GM21367 (cell line): ENCODE measurements around the gene EVPLL.
"Not testable (repeated sequence)": the region's sequence is repeated elsewhere in the genome, so short reads cannot be mapped to it uniquely, and the experiment has no call there.

Source experiments
- ATAC-seq: cut with Tn5 transposase; IDR thresholded peaks from one replicate; pipeline ENCODE4 v1.9.1; 2021; ENCODE audit not compliant: unreplicated experiment

EVPLL gene

DNA sequence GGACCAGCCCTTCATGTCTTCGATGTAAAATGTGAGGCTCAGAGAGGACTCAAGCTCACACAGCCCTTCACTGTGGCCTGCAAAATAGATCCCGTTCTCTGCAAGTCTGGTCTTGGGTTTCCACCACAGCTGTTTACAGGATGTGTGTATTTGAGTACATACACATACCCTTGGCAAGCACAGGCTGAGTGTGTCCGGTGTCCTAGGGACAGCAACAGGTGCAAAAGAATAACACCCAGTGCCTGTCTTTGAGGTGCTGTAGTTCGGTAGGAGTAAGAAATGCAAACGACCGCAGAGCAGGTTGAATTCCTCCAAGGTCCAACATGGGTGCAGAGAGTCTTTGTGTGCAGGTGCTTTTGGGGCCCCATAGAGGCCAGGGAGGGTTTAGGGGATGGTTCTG is 44.9 kb downstream of the EVPLL start:
- not testable (repeated sequence) for ATAC-seq

DNA sequence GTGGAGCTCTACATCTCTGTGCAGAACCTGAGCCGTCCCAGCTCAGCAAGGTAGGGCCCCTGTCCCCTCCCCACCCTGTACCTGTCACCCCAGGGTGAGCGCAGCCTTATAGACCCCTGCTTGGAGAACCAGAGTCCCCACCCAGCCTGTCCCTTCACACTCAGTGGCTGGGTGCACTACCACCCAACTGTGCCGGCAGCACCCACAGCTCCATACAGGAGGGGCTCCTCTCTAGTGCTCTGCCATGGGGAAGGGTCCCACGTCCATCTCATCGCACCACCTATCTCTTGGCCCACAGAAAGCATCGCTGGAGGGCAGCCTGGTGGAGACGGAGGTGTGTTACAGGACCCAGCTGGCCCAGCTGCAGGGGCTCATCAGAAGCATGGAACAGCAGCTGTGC is 45.4 kb downstream of the EVPLL start:
- ATAC-seq = not testable (repeated sequence)

DNA sequence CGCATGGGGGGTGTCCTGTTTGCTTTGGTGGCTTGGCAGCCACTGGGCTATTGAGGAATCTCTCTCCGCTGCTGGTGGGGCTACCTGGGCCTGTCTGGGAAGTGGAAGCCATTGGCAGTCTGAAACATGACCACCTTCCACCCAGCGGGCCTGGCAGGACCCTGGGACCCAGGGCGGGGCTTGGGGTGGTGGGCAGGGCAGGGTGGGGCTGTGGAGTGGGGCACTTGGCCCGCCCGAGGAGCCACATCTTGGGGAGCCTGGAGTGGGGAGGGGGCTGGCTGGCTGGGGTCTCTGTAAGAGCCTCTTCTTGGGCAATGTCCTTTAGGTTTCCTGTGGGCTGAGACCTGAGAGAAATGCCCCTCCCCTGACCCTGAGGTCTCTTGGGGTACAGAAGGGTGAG is 48.0 kb downstream of the EVPLL start:
- not testable (repeated sequence) for ATAC-seq

DNA sequence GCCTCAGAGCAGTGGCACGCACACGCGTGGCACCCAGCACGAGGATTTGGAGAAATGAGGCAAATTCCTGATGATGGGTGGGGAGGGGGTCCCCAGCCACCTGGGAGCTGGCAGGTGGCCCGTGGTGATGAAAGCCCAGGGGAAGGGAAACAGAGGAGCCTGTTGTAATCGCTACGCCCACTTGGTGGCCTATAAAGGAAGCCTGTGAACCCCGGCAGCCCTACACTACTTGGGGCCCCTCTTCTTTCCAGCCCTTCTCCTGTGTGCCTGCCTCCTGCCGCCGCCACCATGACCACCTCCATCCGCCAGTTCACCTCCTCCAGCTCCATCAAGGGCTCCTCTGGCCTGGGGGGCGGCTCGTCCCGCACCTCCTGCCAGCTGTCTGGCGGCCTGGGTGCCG is 49.1 kb downstream of the EVPLL start:
- not testable (repeated sequence) for ATAC-seq

DNA sequence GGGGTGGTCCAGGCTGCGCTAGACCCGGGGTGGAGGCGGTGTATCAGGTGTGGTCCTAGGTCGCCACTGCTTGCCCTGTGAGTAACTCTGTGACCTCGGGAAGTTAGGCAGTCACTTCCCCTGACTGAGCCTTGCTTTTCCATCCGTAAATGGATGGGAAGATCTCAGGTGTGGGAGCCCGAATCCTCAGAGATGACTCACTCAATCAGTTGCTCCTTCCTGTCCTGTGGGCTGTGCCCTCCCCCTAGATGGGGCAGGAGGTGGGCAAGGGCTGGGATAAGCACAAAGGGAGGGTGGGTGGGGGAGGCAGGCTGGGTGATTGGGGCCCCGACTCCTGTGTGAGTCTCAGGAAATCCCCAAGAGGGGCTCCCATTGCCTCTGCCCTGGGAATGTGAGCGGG is 54.6 kb downstream of the EVPLL start:
- ATAC-seq = not testable (repeated sequence)
